Neuronal stem cell (in vitro differentiated cells): ENCODE results near the gene SMTN.
"Not testable (repeated sequence)": the region's sequence is repeated elsewhere in the genome, so short reads cannot be mapped to it uniquely, and the experiment has no call there.

Experiments used
- DNase-seq: peaks from one replicate; pipeline ENCODE4 v3.0.0-alpha.2; 2013; ENCODE audit warnings: low spot score
- H2AFZ ChIP-seq: one replicate; pipeline ENCODE4 v1.6.1; 2013; ENCODE audit warnings: mild to moderate bottlenecking, low read length, inconsistent platforms
- H2AK5ac ChIP-seq: 2 replicates; pipeline ENCODE4 v1.6.1; 2013; ENCODE audit warnings: low read depth, mild to moderate bottlenecking, inconsistent platforms, low read length, moderate library complexity, mixed read lengths
- H2BK120ac ChIP-seq: 2 replicates; pipeline ENCODE4 v1.6.1; 2013; ENCODE audit warnings: low read depth, mild to moderate bottlenecking, inconsistent platforms, low read length, moderate library complexity, mixed read lengths
- H2BK12ac ChIP-seq: one replicate; pipeline ENCODE4 v1.6.1; 2013; ENCODE audit warnings: low read length, inconsistent platforms
- H2BK15ac ChIP-seq: 2 replicates; pipeline ENCODE4 v1.6.1; 2013; ENCODE audit warnings: mild to moderate bottlenecking, low read length, inconsistent platforms, mixed read lengths
- H2BK5ac ChIP-seq: one replicate; pipeline ENCODE4 v1.6.1; 2013; ENCODE audit warnings: inconsistent platforms, mild to moderate bottlenecking, low read length, moderate library complexity
- H3K14ac ChIP-seq: one replicate; pipeline ENCODE4 v1.6.1; 2013; ENCODE audit warnings: low read length, inconsistent platforms
- H3K18ac ChIP-seq: 2 replicates; pipeline ENCODE4 v1.6.1; 2013; ENCODE audit warnings: low read length, inconsistent platforms
- H3K23ac ChIP-seq: 2 replicates; pipeline ENCODE4 v1.6.1; 2013; ENCODE audit warnings: low read depth, mild to moderate bottlenecking, mixed read lengths, low read length, inconsistent platforms; ENCODE audit not compliant: poor library complexity
- H3K27ac ChIP-seq: replicated peaks from 3 replicates; pipeline ENCODE4 v1.5.1; 2013; ENCODE audit warnings: low read length, inconsistent platforms
- H3K27me3 ChIP-seq, 3 experiments: 2 replicates each; pipeline ENCODE4 v1.6.1; 2013; ENCODE audit warnings: low read length in 3 of 3, mild to moderate bottlenecking in 2 of 3, inconsistent platforms in 1 of 3, low read depth in 1 of 3, mixed read lengths in 1 of 3, moderate library complexity in 1 of 3; ENCODE audit not compliant: control insufficient read depth in 3 of 3, insufficient read depth in 3 of 3
- H3K36me3 ChIP-seq, 2 donors: replicated peaks in 1 of 2; 2 replicates each; pipeline ENCODE4 v1.6.1; 2013; ENCODE audit warnings: low read length in 2 of 2; ENCODE audit not compliant: control insufficient read depth in 2 of 2, insufficient read depth in 2 of 2
- H3K4ac ChIP-seq: 2 replicates; pipeline ENCODE4 v1.6.1; 2013; ENCODE audit warnings: inconsistent platforms, mild to moderate bottlenecking, low read length, moderate library complexity
- H3K4me1 ChIP-seq, 2 donors: 1 replicate in 1 of 2; 2 replicates in 1 of 2; pipeline ENCODE4 v1.6.1; 2013; ENCODE audit warnings: low read length in 2 of 2, low read depth in 1 of 2; ENCODE audit not compliant: control insufficient read depth in 2 of 2, insufficient read depth in 1 of 2
- H3K4me2 ChIP-seq: one replicate; pipeline ENCODE4 v1.6.1; 2013; ENCODE audit warnings: mild to moderate bottlenecking, low read length, inconsistent platforms; ENCODE audit not compliant: insufficient read depth, poor library complexity, severe bottlenecking
- H3K4me3 ChIP-seq, 2 donors: 2 replicates each; pipeline ENCODE4 v1.5.1; 2013; ENCODE audit warnings: low read length in 2 of 2, mild to moderate bottlenecking in 2 of 2, inconsistent platforms in 1 of 2, moderate library complexity in 1 of 2
- H3K79me1 ChIP-seq: one replicate; pipeline ENCODE4 v1.6.1; 2013; ENCODE audit warnings: low read depth, mild to moderate bottlenecking, inconsistent platforms, low read length, moderate library complexity
- H3K9ac ChIP-seq: one replicate; pipeline ENCODE4 v1.6.1; 2013; ENCODE audit warnings: mild to moderate bottlenecking, low read depth, low read length, inconsistent platforms; ENCODE audit not compliant: poor library complexity
- H3K9me3 ChIP-seq, 2 donors: replicated peaks in 1 of 2; 2 replicates each; pipeline versions ENCODE3 to v1.6.1; 2013; ENCODE audit warnings: low read length in 2 of 2, mild to moderate bottlenecking in 2 of 2, inconsistent platforms in 1 of 2, low read depth in 1 of 2, mixed read lengths in 1 of 2, moderate library complexity in 1 of 2; ENCODE audit not compliant: control insufficient read depth in 2 of 2, insufficient read depth in 1 of 2
- H4K8ac ChIP-seq: one replicate; pipeline ENCODE4 v1.6.1; 2013; ENCODE audit warnings: low read depth, mild to moderate bottlenecking, inconsistent platforms, low read length, moderate library complexity
- H4K91ac ChIP-seq: one replicate; pipeline ENCODE4 v1.6.1; 2013; ENCODE audit warnings: low read length, low read depth, mild to moderate bottlenecking, inconsistent platforms; ENCODE audit not compliant: poor library complexity
- WGBS, 2 donors: extraction: QIAGEN DNeasy Blood & Tissue Kit; methylation state at CpG; one replicate each; pipeline ENCODE4 v1.1.7; 2013; ENCODE audit warnings: missing lambda C conversion rate in 2 of 2, mixed read lengths in 1 of 2; ENCODE audit not compliant: insufficient read length in 2 of 2, insufficient replicate concordance in 1 of 2; ENCODE audit errors: extremely low coverage in 2 of 2; 5-methylcytosine and 5-hydroxymethylcytosine counted together

The SMTN gene

DNA sequence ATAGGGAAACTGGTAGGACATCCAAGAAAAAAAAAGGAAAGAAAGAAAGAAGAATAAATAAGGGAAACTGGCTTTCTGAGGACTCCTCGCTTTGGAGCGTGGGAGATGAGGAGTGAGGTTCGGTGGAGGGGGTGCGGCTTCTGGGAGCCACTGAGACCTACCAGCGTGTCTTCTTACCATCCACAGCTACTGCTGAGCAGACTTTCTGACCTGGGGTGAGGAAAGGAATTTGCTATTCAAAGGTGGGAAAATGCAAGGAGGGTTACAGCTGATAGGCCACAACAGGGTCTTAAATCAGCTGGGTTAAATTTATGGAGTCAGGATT lies 26.7 kb downstream of the SMTN start:
- H3K18ac ChIP-seq, result no peak overlapping the region
- H3K27me3 ChIP-seq, result peaks cover 0 to 23% (median 0%) of the 10 kb centered on the region in 3 experiments
- H2AK5ac ChIP-seq, result no peak overlapping the region
- no peaks in the 10 kb centered on the region for H3K36me3 ChIP-seq
- H3K9me3 ChIP-seq, result no peaks in the 10 kb centered on the region
- no peak overlapping the region for H2BK5ac ChIP-seq
- no peak overlapping the region for H3K23ac ChIP-seq
- peak overlapping the region; percentile 49 to 53 for H3K4me3 ChIP-seq
- H4K91ac ChIP-seq, result no peak overlapping the region
- no peak overlapping the region for H3K9ac ChIP-seq
- no peaks in the 10 kb centered on the region for H3K79me1 ChIP-seq
- no CpG with 5 or more reads among the region's 5 CpGs for WGBS, 2 donors
- H3K4me1 ChIP-seq, result peaks cover 0 to 7% of the 10 kb centered on the region in 2 donors
- peak overlapping the region; percentile 98 for H2AFZ ChIP-seq
- H2BK12ac ChIP-seq, result no peak overlapping the region
- H3K4ac ChIP-seq, result no peak overlapping the region
- peak overlapping the region; percentile 45 for H3K27ac ChIP-seq
- H3K4me2 ChIP-seq, result peak overlapping the region; percentile 77
- no peak for DNase-seq
- H2BK15ac ChIP-seq, result no peak overlapping the region
- H2BK120ac ChIP-seq, result no peak overlapping the region
- H3K14ac ChIP-seq, result no peak overlapping the region
- H4K8ac ChIP-seq, result no peak overlapping the region

DNA sequence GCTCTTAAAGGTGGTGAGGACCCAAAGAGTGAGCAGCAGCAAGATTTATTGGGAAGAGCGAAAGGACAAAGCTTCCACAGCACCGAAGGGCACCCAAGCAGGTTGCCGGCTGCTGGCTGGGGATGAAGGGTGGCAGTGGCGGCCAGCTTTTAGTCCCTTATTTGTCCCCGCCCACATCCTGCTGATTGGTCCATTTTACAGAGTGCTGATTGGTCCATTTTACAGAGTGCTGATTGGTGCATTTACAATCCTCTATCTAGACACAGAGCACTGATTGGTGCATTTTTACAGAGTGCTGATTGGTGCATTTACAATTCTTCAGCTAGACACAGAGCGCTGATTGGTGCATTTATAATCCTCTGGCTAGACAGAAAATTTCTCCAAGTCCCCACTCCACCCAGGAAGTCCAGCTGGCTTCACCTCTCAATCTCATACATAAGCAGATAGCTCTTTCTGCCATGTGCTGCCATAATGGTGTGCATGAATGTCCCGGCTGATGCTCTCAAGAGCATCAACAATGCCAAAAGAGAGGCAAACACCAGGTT lies 31.5 kb downstream of the SMTN start:
- not testable (repeated sequence) for H2BK15ac ChIP-seq, H3K14ac ChIP-seq

DNA sequence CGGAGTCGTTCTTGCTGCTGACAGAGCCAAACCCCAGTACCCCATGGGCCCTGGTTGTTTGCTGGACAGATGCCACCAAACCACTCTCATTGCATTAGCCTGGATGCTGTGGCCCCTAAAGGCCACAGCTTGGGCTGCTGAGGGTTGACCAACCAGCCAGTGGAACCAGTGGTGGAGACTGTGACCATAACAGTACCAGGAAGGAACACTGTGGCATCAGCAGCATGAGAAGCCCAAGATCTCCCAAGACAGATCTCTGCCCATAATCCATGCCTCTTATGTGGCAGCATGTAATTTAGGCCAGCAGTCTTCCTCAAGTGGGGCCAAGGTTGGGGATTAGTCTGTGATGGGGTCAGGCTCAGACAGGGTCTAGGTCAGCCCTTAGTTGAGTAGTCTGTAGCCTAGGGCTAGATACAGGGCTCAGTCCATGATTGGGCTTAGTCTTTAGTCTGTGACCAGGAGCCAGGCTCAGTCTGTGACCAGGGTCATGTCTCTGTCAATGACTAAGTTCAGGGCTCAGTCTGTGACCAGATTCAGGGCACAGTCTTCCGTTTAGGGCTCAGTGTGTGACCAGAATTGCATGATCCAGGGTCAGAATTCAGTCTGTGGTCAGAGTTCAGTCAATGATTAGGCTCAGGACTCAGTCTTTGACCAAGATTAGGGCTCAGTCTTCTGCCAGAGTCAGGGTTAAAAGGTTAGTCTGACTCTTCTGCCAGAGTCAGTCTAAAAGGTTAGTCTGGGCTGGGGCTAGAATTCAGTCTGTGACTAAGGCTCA lies 37.1 kb downstream of the SMTN start:
- Histone ChIP-seq H2AK5ac (no peak overlapping the region), H3K18ac (no peak overlapping the region), H3K9ac (no peak overlapping the region), H3K23ac (no peak overlapping the region), H3K9me3 (no peaks in the 10 kb centered on the region), H3K27me3 (peaks cover 0 to 26% (median 0%) of the 10 kb centered on the region in 3 experiments), H3K27ac (no peak overlapping the region), H2BK120ac (no peak overlapping the region), H2BK5ac (no peak overlapping the region), H3K4me1 (peaks cover 0 to 6% of the 10 kb centered on the region in 2 donors), H3K79me1 (no peaks in the 10 kb centered on the region), H4K8ac (no peak overlapping the region), H4K91ac (no peak overlapping the region), H3K14ac (no peak overlapping the region), H3K36me3 (no peaks in the 10 kb centered on the region), H2BK12ac (no peak overlapping the region), H2BK15ac (no peak overlapping the region), H2AFZ (no peak overlapping the region), H3K4me3 (no peak overlapping the region), H3K4ac (no peak overlapping the region), H3K4me2 (no peak overlapping the region)
- WGBS, 2 donors, result no CpG with 5 or more reads among the region's 3 CpGs
- DNase-seq, result no peak

More for the DNA sequence above, 31.5 kb downstream of the SMTN start:
- H2BK5ac ChIP-seq, H2BK12ac ChIP-seq, H3K18ac ChIP-seq, H3K23ac ChIP-seq, H3K4me1 ChIP-seq, H3K27ac ChIP-seq, H2BK120ac ChIP-seq, H2AFZ ChIP-seq, H3K4me2 ChIP-seq, H3K9me3 ChIP-seq, H3K27me3 ChIP-seq, H3K36me3 ChIP-seq, H3K4me3 ChIP-seq, H2AK5ac ChIP-seq, DNase-seq, H4K91ac ChIP-seq, H3K9ac ChIP-seq, H3K79me1 ChIP-seq, H3K4ac ChIP-seq, H4K8ac ChIP-seq: not testable (repeated sequence)
- no CpG with 5 or more reads among the region's 7 CpGs for WGBS, 2 donors

DNA sequence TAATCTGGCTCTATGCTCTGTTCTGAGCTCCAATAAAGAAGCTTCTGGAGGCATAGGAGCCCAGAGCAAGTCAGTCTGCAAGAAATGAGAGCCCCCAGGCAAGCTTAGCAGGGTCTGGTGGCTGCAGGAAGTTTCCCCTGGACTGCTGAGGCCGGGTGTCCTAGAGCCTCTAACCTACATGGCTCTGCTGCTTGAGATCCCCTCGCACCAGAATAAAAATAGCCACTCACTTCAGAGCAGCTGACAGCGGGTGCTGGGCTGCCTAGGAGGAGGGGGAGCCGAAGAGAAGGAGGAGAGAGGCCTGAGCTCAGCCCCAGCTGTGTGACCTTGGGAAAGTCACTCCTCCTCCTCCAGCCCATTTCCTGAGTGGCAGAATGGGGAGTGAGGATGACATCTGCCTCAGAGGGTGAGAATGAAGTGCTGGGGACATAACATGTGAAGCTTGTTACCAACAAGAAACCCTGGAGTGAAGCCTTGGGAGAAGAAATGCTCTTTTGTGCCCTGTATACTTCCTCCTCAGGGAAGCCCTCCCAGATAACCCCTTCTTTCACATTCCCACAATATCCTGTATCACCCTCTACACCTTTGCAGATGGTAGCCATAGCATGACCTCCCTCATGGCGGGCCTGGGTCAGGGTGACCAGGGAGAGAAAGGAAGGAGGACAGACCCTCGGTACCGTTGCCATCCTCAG lies 38.1 kb downstream of the SMTN start:
- Histone ChIP-seq H3K27me3 (peaks cover 0 to 26% (median 0%) of the 10 kb centered on the region in 3 experiments), H2AK5ac (no peak overlapping the region), H4K8ac (no peak overlapping the region), H3K9ac (no peak overlapping the region), H3K4me2 (no peak overlapping the region), H3K4me1 (peaks cover 0 to 11% of the 10 kb centered on the region in 2 donors), H3K18ac (no peak overlapping the region), H3K4ac (no peak overlapping the region), H3K27ac (no peak overlapping the region), H2BK12ac (no peak overlapping the region), H2BK15ac (no peak overlapping the region), H3K14ac (no peak overlapping the region), H3K9me3 (no peaks in the 10 kb centered on the region), H3K23ac (no peak overlapping the region), H3K36me3 (no peaks in the 10 kb centered on the region), H2BK120ac (no peak overlapping the region), H2BK5ac (no peak overlapping the region), H2AFZ (no peak overlapping the region), H4K91ac (no peak overlapping the region), H3K4me3 (no peak overlapping the region), H3K79me1 (peaks cover 2% of the 10 kb centered on the region)
- WGBS, 2 donors, result no CpG with 5 or more reads among the region's 7 CpGs
- DNase-seq, result no peak
